Neural cell (in vitro differentiated cells): Measurements from ENCODE around the gene CLCNKB.

Experiments
- EZH2 ChIP-seq: fragments of 200-600, 300-800 bp; shearing (Covaris generic), sonication (generic); IDR thresholded peaks from 2 replicates; pipeline ENCODE4 v1.6.1; 2014; ENCODE audit warnings: antibody characterized with exemption, low read length, borderline replicate concordance, mild to moderate bottlenecking; ENCODE audit not compliant: insufficient read depth, poor library complexity, severe bottlenecking
- POLR2AphosphoS5 ChIP-seq: IDR thresholded peaks from 2 replicates; pipeline ENCODE4 v1.6.1; 2012
- TF ChIP-seq, protein P1 (sequence below): fragments of 450-650 bp; IDR thresholded peaks from 2 replicates; pipeline ENCODE4 v1.5.1; 2014; ENCODE audit warnings: antibody characterized with exemption, mild to moderate bottlenecking, moderate library complexity; ENCODE audit not compliant: poor library complexity, severe bottlenecking

DNA sequence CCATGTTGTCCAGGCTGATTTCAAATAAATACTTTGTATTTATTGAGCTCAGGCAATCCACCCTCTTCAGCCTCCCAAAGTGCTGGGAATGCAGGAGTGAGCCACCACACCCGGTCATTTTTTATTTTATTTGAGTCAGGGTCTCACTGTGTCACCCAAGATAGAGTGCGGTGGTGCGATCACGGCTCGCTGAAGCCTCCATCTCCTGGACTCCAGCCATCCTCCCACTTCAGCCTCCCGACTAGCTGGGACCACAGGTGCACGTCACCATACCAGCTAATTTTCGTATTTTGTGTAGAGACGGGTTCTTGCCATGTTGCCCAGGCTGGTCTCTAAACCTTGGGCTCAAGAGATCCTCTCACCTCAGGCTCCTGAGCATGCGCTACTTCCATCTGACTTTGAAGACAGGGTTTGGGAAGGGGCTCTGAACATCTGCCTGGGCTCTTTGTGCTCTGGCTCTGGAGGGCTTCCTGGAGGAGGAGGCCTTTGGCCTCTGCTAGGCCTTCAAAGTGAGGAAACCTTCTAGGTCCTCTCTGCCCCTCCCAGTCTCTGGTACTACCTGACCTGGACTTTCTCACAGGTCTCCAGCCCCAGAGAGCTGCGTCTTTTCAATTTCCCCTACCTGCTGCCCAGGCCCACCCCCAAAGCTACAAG is 31.5 kb upstream of the CLCNKB start:
- TF ChIP-seq, protein P1, sequence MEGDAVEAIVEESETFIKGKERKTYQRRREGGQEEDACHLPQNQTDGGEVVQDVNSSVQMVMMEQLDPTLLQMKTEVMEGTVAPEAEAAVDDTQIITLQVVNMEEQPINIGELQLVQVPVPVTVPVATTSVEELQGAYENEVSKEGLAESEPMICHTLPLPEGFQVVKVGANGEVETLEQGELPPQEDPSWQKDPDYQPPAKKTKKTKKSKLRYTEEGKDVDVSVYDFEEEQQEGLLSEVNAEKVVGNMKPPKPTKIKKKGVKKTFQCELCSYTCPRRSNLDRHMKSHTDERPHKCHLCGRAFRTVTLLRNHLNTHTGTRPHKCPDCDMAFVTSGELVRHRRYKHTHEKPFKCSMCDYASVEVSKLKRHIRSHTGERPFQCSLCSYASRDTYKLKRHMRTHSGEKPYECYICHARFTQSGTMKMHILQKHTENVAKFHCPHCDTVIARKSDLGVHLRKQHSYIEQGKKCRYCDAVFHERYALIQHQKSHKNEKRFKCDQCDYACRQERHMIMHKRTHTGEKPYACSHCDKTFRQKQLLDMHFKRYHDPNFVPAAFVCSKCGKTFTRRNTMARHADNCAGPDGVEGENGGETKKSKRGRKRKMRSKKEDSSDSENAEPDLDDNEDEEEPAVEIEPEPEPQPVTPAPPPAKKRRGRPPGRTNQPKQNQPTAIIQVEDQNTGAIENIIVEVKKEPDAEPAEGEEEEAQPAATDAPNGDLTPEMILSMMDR, result no peak
- TF ChIP-seq POLR2AphosphoS5 (no peak), EZH2 (no peak)
